GM15510 (cell line): Measurements from ENCODE around the gene ZBED1.

ENCODE experiments used
- POLR2A ChIP-seq: IDR thresholded peaks from 3 replicates; pipeline ENCODE4 v1.6.1; 2011; ENCODE audit warnings: borderline replicate concordance; ENCODE audit not compliant: insufficient read length; ENCODE audit errors: extremely low read depth

ZBED1 gene

DNA sequence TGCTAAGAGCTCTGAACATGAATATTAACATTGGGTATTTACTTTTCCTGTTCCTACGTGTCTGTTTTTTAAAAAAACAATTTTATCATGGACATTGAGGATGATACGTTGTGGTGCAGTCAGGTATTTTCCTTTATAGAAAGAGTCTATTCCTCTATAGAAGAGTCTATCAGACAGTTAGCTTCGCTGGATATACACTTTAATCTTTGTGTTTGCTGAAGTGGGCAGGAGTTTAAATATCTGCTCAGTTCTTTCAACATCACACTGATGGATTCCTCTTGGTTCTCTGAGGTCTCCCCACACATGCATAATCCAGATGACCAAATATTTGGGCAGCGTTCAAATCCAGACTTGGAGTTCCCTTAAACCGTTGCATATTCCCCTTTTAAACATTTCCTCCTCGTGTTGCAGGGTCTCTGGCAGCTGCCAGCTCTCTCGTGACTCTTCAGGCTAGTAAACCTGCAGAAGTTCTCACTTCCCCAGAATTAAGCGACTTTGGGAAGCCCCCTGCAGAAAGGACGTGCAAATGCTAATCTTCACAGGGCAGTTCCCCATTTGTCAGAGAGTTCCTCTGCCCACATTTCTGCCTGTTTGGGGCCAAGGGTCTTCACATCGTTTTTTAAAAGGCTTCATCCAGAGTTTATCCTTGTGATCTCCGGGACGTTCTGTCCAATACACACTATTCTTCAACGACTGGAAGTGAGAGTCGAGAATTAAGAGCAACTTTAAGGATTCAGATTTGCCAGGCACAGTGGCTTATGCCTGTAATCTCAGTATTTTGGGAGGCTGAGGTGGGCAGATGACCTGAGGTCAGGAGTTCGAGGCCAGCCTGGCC lies 20.5 kb upstream of the ZBED1 start:
- TF ChIP-seq POLR2A, result no peak

DNA sequence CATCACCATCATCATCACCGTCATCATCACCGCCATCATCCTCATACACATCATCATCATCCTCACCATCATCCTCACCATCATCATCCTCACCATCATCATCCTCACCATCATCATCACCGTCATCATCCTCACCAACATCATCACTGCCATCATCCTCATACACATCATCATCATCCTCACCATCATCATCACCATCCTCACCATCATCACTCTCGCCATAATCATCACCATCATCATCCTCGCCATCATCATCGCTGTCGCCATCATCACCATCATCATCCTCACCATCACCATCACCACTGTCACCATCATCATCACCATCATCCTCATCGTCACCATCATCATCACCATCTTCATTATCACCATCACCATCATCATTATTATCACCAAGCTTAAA lies 19.8 kb upstream of the ZBED1 start:
- no peak for TF ChIP-seq POLR2A

DNA sequence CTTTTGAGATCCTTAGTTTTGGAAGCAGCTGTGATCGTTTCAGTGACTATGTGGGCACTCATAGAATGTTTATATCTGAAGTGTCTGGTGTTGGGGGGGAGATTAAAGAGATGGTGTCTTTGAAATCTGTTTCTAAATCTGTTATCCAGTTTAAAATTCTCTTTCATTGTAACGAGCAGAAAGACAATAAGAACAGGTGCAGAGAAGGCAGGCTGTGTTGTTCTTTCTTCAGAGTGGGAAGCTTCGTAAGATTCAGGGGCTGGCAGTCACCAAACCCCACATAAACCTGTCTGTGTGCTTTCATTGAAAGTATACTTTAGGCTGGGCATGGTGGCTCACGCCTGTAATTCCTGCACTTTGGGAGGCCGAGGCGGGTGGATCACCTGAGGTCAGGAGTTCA lies 16.3 kb upstream of the ZBED1 start:
- TF ChIP-seq POLR2A, result no peak

DNA sequence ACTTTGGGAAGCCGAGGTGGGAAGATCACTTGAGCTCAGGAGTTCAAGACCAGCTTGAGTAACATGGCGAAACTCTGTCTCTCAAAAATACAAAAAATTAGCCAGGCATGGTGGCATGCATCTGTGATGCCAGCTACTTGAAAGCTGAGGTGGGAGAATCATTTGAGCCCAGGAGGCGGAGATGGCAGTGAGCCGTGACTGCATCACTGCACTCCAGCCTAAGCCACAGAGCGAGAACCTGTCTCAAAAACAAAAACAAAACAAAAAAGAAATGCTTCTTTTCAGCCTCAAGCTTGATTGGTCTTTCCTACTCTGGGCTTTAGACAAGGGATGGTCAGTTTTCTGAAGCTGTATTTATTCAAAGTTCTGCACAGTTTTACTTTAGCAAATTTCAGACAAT lies 15.8 kb upstream of the ZBED1 start:
- no peak for TF ChIP-seq POLR2A

DNA sequence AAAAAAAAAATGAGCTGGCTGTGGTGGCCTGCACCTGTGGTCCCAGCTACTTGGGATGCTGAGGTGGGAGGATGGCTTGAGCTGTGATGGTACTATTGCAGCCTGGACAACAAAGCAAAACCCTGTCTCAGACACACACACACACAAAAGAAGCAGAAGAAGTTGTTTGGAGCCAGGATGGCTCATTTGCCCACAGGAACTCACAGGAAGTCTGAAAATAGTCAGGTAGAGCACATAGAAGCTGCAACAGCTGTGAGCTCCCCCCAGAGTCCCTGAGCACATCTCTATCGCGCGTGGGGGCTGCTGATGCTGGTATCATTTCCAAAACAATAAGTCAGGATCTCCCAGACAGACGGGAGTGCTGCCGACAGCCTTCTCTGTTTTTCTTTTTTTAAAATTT lies 13.4 kb upstream of the ZBED1 start:
- no peak for TF ChIP-seq POLR2A

DNA sequence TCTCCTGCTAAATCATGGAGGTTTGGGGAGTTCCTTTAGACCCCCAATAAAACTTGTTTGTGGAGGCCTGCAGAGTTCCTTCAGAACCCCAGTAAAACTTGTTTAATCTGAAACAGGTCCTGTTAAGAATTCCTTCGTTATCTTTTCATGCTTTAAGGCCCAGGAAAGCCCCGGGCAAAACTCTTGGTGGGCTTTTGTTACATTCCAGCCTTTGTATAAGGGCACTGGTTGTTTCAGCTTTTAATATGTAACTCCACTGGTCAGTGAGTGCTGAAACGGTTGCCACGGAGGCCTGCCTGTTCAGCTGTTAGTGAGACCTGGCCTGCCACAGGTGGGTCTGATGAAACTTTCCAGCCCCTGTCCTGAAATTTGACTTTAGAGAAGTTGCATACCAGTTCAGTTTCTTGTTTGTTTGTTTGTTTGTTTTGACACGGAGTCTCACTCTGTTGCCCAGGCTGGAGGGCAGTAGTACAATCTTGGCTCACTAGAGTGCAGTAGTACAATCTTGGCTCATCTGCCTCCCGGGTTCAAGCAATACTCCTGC lies 12.4 kb upstream of the ZBED1 start:
- TF ChIP-seq POLR2A, result no peak

DNA sequence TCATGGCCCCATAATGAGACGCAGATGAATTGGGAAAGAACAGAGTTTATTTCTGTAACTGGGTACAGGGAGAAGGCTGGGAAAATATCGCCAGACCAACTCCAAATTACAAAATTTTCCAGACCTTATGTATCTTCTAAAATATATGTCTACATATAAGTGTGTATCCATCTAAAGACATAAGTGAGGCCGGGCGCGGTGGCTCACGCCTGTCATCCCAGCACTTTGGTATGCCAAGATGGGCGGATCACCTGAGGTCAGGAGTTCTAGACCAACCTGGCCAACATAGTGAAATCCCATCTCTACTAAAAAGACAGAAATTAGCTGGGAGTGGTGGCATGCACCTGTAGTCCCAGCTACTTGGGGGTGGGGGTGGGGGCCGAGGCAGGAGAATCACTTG lies 11.7 kb upstream of the ZBED1 start:
- no peak for TF ChIP-seq POLR2A

DNA sequence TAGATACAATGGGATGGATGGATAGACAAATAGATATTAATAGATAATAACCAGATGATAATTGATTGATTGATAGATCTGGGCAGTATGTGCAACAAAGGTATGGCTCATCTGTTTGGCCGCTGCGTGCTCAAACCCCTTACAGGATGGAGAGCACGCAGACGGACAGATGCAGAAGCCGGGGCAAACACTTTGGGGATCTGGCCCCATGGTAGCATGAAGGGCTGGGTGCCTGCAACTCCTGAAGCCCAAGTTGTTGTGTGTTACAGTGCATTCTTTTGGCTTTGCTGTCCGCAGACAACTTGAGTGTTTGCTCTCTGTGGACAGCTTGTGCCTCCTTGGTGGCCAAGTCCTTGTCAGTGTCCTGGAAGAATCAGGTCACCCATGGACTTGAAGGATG lies 10.6 kb upstream of the ZBED1 start:
- no peak for TF ChIP-seq POLR2A

DNA sequence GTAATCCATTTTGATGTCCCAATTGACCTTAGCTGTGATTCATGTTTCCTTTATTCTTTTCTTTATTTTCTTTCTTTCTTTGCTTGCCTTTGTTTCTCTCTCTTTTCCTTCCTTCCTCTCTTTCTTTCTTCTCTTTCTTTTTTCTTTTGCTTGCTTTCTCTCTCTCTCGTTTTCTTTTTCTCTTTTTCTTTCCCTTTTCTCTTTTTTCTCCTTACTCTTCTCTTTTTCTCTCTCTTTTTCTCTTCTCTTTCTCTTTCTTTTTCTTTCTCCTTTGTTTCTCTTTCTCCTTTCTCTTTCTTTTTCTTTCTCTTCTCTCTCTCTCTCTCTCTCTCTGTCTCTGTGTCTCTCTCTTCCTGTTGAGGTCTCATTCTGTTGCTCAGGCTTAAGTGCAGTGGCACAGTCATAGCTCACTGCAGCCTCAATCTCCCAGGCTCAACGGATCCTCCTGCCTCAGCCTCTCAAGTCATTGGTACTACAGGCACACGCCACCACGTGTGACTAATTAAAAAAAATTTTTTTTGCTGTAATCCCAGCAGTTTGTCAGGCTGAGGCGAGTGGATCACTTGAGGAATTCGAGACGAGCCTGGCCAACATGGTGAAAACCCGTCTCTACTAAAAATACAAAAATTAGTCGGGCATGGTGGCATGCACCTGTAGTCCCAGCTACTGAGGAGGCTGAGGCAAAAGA lies 8.0 kb upstream of the ZBED1 start:
- no peak for TF ChIP-seq POLR2A

DNA sequence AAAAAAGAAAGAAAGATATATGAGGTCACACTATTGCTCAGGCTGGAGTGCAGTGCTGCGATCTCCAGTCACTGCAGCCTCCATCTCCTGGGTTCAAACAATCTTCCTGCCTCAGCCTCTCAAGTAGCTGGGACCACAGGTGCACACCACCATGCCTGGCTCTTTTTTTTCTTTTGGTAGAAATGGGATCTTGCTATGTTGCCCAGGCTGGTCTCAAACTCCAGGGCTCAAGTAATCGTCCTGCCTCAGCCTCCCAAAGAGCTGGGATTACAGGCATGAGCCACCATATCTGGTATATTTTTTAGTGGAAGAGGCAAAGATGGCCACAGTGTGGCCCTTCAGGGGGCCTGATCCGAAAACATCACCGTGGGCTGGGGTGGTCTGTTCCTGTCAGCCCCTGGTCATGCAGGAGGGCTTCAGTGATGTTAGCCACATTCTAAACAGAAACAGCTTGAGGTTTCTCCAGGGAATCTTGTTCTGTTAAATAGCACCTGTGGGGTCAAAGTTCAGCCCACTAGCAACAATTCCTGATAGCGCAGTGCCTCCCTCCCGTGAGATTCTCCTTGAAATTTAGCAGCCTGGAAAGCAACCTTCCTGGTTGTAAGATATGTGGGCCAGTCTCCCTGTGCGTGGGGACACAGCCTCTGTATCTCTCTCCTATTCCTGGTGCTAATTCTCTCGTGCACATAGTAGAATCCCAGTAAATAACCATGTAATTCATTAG lies 7.3 kb upstream of the ZBED1 start:
- TF ChIP-seq POLR2A, result no peak

DNA sequence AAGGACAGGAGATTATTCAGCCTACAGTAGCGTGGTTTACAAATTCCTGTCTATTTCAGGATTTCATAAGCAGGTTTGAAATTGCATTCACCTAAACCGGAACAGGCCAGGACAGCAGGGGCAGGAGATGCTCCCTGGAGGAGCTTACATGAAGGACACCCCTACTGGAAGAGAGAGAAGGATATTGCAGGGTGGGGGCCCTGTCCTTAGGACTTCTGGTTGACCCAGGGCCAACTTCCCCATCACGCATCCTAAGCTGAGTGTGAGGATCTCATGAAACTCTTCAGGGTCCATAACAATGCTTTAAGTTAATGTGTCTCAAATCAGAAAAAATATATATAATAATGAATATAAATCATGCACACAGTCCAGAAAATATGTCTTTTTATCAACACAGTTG lies 6.4 kb upstream of the ZBED1 start:
- no peak for TF ChIP-seq POLR2A

DNA sequence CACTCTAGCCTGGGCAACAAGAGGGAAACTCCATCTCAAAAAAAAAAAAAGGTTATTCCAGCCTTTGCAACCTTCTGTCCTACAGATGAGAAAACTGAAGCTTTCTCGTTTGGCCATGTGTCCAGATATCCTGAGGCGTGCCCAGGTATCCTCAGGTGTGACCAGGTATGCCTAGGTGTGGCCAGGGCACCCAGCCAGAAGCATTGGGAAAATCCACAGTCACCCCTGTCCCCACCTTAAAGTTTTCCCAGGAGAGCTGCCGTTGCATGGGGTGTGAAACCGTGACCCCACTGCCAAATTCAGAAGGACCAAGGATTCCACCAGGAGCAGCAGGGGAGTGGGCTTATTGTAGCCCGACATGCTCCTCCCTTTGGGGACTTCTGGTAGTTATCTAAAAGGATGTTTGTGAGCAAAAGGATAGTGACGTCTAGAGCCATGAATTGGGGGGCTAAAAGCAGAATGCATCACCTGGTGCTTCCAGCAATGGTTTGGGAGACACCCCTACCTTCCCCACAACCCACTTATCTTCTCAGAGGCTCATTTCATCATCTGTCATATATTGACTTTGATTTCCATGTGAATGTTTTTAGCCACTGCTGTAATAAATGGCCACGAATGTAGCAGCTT lies 4.0 kb upstream of the ZBED1 start:
- no peak for TF ChIP-seq POLR2A

DNA sequence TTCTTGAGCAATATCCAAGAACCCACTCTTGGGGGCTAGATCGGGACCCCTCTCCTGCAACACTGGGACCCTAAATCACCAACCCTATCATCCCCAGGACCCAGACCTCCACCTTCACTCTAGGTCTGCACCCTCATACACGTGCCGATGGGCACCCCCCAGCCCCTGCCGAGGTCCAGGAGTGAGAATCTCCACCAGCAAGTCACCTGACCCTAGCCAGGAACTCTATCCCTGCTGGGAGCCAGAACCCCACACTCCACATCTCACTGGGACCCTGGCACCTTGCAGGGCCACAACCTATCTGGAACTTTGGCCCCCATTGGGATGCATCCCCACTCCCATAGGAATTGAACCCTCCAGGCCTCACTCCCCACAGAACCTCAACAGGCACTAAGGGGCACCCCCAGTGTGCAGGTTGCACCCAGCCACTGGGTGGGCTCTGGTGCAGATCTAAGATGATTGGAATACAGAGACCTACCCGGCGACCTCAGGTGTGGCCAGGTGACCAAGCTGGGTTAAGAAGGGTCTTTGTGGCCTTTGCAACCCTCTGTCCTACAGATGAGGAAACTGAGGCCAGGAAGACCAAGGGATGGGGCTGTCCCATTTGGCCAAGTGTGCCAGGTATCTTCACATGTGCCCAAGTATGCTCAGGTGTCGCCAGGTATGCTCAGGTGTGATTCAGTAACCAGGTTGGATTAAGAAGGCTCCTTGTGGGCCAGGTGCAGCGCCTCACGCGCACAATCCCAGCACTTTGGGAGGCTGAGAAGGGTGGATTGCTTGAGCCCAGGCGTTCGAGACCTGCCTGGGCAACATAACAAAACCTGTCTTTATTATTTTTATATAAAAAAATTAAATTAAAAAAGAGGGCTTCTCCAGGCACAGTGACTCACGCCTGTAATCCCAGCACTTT lies 3.1 kb upstream of the ZBED1 start:
- TF ChIP-seq POLR2A, result no peak
